Karpas-422 (cell line): ENCODE measurements around the gene PLEKHG3. TPM values are rescaled to one million over a fixed set of nuclear protein-coding genes. Genes with fewer than 3 reads are reported as not detected.

Experiments used
- DNase-seq: peaks from one replicate; pipeline ENCODE4 v3.0.0-alpha.2; 2015
- H2AFZ ChIP-seq: fragments of 200-600 bp; sonication (generic); 2 replicates; pipeline ENCODE4 v1.6.1; 2014; ENCODE audit warnings: antibody characterized with exemption, low read length, mixed read lengths
- H3K27ac ChIP-seq: fragments of 200-600 bp; sonication (generic); 2 replicates; pipeline ENCODE4 v1.5.1; 2014; ENCODE audit warnings: mild to moderate bottlenecking, low read length, moderate library complexity
- H3K27me3 ChIP-seq: fragments of 200-600 bp; sonication (generic); 2 replicates; pipeline ENCODE4 v1.6.1; 2014; ENCODE audit warnings: low read length, mixed read lengths
- H3K36me3 ChIP-seq: fragments of 200-600 bp; sonication (generic); 2 replicates; pipeline ENCODE4 v1.6.1; 2014; ENCODE audit warnings: low read length, mixed read lengths; ENCODE audit not compliant: insufficient read depth
- H3K4me1 ChIP-seq: fragments of 200-600 bp; sonication (generic); 2 replicates; pipeline ENCODE4 v1.6.1; 2014; ENCODE audit warnings: mild to moderate bottlenecking, low read length, mixed read lengths
- H3K4me2 ChIP-seq: fragments of 200-600 bp; sonication (generic); 2 replicates; pipeline ENCODE4 v1.6.1; 2014; ENCODE audit warnings: low read length, low read depth, mild to moderate bottlenecking; ENCODE audit not compliant: poor library complexity, severe bottlenecking
- H3K4me3 ChIP-seq: fragments of 200-600 bp; sonication (generic); 2 replicates; pipeline ENCODE4 v1.5.1; 2014; ENCODE audit warnings: mild to moderate bottlenecking, antibody characterized with exemption, low read length, mixed read lengths
- H3K79me2 ChIP-seq: fragments of 200-600 bp; sonication (generic); 2 replicates; pipeline ENCODE4 v1.6.1; 2014; ENCODE audit warnings: mild to moderate bottlenecking, low read length, mixed read lengths
- H3K9ac ChIP-seq: fragments of 200-600 bp; sonication (generic); 2 replicates; pipeline ENCODE4 v1.6.0; 2014; ENCODE audit warnings: low read length
- H3K9me2 ChIP-seq: fragments of 200-600 bp; sonication (generic), shearing (Covaris generic); replicated peaks from 2 replicates; pipeline ENCODE4 v1.6.0; 2014; ENCODE audit warnings: mild to moderate bottlenecking, low read length, moderate library complexity; ENCODE audit not compliant: insufficient read depth
- H3K9me3 ChIP-seq: fragments of 300-700, 200-600 bp; sonication (generic); 2 replicates; pipeline ENCODE4 v1.6.1; 2014; ENCODE audit warnings: low read length, mixed read lengths
- H4K20me1 ChIP-seq: fragments of 200-600 bp; sonication (generic); 2 replicates; pipeline ENCODE4 v1.6.1; 2014; ENCODE audit warnings: mild to moderate bottlenecking, antibody characterized with exemption, low read length, low read depth; ENCODE audit not compliant: insufficient read depth
- total RNA-seq: library from RNA; depleted of rRNA; stranded (reverse); fragments of >200 nt; shearing (Covaris generic); gene quantifications from 2 replicates; pipeline ENCODE4 v1.2.3, GENCODE V29; 2014; ENCODE audit warnings: low replicate concordance

PLEKHG3 gene
- total RNA-seq, 1 experiment from 2014 or later = not detected

GRCh38 chr14:64733899-64734298 is 29.7 kb downstream of the PLEKHG3 start:
- H3K79me2 ChIP-seq = no peaks in the 10 kb centered on the region
- no peaks in the 10 kb centered on the region for H3K4me1 ChIP-seq
- no peak overlapping the region for H2AFZ ChIP-seq
- H3K9me2 ChIP-seq = no peaks in the 10 kb centered on the region
- H3K9ac ChIP-seq = no peak overlapping the region
- no peaks in the 10 kb centered on the region for H3K36me3 ChIP-seq
- H3K27ac ChIP-seq = no peak overlapping the region
- no peak for DNase-seq
- H3K27me3 ChIP-seq = no peaks in the 10 kb centered on the region
- H3K4me3 ChIP-seq = no peak overlapping the region
- no peaks in the 10 kb centered on the region for H3K9me3 ChIP-seq
- H4K20me1 ChIP-seq = no peaks in the 10 kb centered on the region
- no peak overlapping the region for H3K4me2 ChIP-seq

GRCh38 chr14:64734990-64735389 is 30.8 kb downstream of the PLEKHG3 start:
- no peak for DNase-seq

GRCh38 chr14:64736271-64737169 is 32.3 kb downstream of the PLEKHG3 start:
- no peak overlapping the region for H3K4me2 ChIP-seq
- H4K20me1 ChIP-seq = no peaks in the 10 kb centered on the region
- no peaks in the 10 kb centered on the region for H3K4me1 ChIP-seq
- H3K9me3 ChIP-seq = no peaks in the 10 kb centered on the region
- H3K27me3 ChIP-seq = no peaks in the 10 kb centered on the region
- no peak overlapping the region for H3K27ac ChIP-seq
- H3K9me2 ChIP-seq = no peaks in the 10 kb centered on the region
- H3K79me2 ChIP-seq = no peaks in the 10 kb centered on the region
- DNase-seq = no peak
- no peak overlapping the region for H3K4me3 ChIP-seq
- no peaks in the 10 kb centered on the region for H3K36me3 ChIP-seq
- no peak overlapping the region for H2AFZ ChIP-seq
- H3K9ac ChIP-seq = no peak overlapping the region

More at GRCh38 chr14:64734990-64735389, 30.8 kb downstream of the PLEKHG3 start:
- no peak overlapping the region for H3K27ac ChIP-seq
- H3K9me2 ChIP-seq = no peaks in the 10 kb centered on the region
- H3K9ac ChIP-seq = no peak overlapping the region
- H3K4me2 ChIP-seq = no peak overlapping the region
- H3K79me2 ChIP-seq = no peaks in the 10 kb centered on the region
- H2AFZ ChIP-seq = no peak overlapping the region
- no peaks in the 10 kb centered on the region for H3K9me3 ChIP-seq
- H4K20me1 ChIP-seq = no peaks in the 10 kb centered on the region
- no peaks in the 10 kb centered on the region for H3K4me1 ChIP-seq
- H3K36me3 ChIP-seq = no peaks in the 10 kb centered on the region
- no peaks in the 10 kb centered on the region for H3K27me3 ChIP-seq
- no peak overlapping the region for H3K4me3 ChIP-seq

- no peak overlapping the region for H3K27ac ChIP-seq
- H3K27me3 ChIP-seq = no peaks in the 10 kb centered on the region
- H3K9me2 ChIP-seq = no peaks in the 10 kb centered on the region
- no peaks in the 10 kb centered on the region for H3K36me3 ChIP-seq
- no peak overlapping the region for H3K4me3 ChIP-seq
- H4K20me1 ChIP-seq = no peaks in the 10 kb centered on the region; the same call in 1 of the 2 replicates
- H3K9ac ChIP-seq = no peak overlapping the region
- no peak overlapping the region for H2AFZ ChIP-seq
- no peaks in the 10 kb centered on the region for H3K9me3 ChIP-seq
- DNase-seq = no peak
- H3K4me2 ChIP-seq = no peak overlapping the region
- H3K4me1 ChIP-seq = no peaks in the 10 kb centered on the region
- H3K79me2 ChIP-seq = no peaks in the 10 kb centered on the region
These were observed 33.4 kb downstream of the PLEKHG3 start for GRCh38 chr14:64737391-64738280.

- Histone ChIP-seq H3K4me2 (no peak overlapping the region), H3K9ac (no peak overlapping the region), H3K79me2 (no peaks in the 10 kb centered on the region), H3K4me3 (no peak overlapping the region), H3K27ac (no peak overlapping the region), H3K9me3 (no peaks in the 10 kb centered on the region), H3K36me3 (no peaks in the 10 kb centered on the region), H4K20me1 (no peaks in the 10 kb centered on the region; the same call in 1 of the 2 replicates), H3K4me1 (no peaks in the 10 kb centered on the region), H3K27me3 (no peaks in the 10 kb centered on the region), H3K9me2 (no peaks in the 10 kb centered on the region), H2AFZ (no peak overlapping the region)
- no peak for DNase-seq
These were observed 34.1 kb downstream of the PLEKHG3 start for GRCh38 chr14:64738281-64738804.

GRCh38 chr14:64741200-64741599 is 37.0 kb downstream of the PLEKHG3 start:
- Histone ChIP-seq H3K27me3 (no peaks in the 10 kb centered on the region), H3K36me3 (no peaks in the 10 kb centered on the region), H3K79me2 (no peaks in the 10 kb centered on the region), H3K9me2 (no peaks in the 10 kb centered on the region), H3K27ac (no peak overlapping the region), H4K20me1 (no peaks in the 10 kb centered on the region; the same call in 1 of the 2 replicates), H2AFZ (no peak overlapping the region), H3K4me3 (no peak overlapping the region), H3K4me2 (no peak overlapping the region), H3K9ac (no peak overlapping the region), H3K4me1 (no peaks in the 10 kb centered on the region), H3K9me3 (no peaks in the 10 kb centered on the region)
- DNase-seq = no peak

- no peaks in the 10 kb centered on the region for H3K9me2 ChIP-seq
- H3K27me3 ChIP-seq = no peaks in the 10 kb centered on the region
- no peak overlapping the region for H3K27ac ChIP-seq
- no peaks in the 10 kb centered on the region for H3K79me2 ChIP-seq
- H3K9ac ChIP-seq = no peak overlapping the region
- no peak for DNase-seq
- H2AFZ ChIP-seq = no peak overlapping the region
- no peaks in the 10 kb centered on the region; the same call in 1 of the 2 replicates for H4K20me1 ChIP-seq
- H3K36me3 ChIP-seq = no peaks in the 10 kb centered on the region
- H3K4me2 ChIP-seq = no peak overlapping the region
- H3K4me1 ChIP-seq = no peaks in the 10 kb centered on the region
- no peaks in the 10 kb centered on the region for H3K9me3 ChIP-seq
- no peak overlapping the region for H3K4me3 ChIP-seq
These were observed 37.7 kb downstream of the PLEKHG3 start for GRCh38 chr14:64741961-64742360.

- DNase-seq = no peak
- Histone ChIP-seq H3K9me2 (no peaks in the 10 kb centered on the region), H3K36me3 (no peaks in the 10 kb centered on the region), H3K4me1 (no peaks in the 10 kb centered on the region), H3K4me2 (no peak overlapping the region), H3K27ac (no peak overlapping the region), H3K27me3 (no peaks in the 10 kb centered on the region), H3K9ac (no peak overlapping the region), H2AFZ (no peak overlapping the region), H3K79me2 (no peaks in the 10 kb centered on the region), H3K4me3 (no peak overlapping the region), H3K9me3 (no peaks in the 10 kb centered on the region), H4K20me1 (no peaks in the 10 kb centered on the region; the same call in 1 of the 2 replicates)
These were observed 38.8 kb downstream of the PLEKHG3 start for GRCh38 chr14:64743061-64743460.
